ENCODE data around the gene PTCD1. TPM values are rescaled to one million over a fixed set of nuclear protein-coding genes. Genes with fewer than 3 reads are reported as not detected.

PTCD1 gene
- total and polyA plus RNA-seq, 9 of the 15 experiments (the other 6 are each of a cell fraction or from before 2014, with no cell fraction given), result 0.46 to 17.1 (median 6.2) TPM

DNA sequence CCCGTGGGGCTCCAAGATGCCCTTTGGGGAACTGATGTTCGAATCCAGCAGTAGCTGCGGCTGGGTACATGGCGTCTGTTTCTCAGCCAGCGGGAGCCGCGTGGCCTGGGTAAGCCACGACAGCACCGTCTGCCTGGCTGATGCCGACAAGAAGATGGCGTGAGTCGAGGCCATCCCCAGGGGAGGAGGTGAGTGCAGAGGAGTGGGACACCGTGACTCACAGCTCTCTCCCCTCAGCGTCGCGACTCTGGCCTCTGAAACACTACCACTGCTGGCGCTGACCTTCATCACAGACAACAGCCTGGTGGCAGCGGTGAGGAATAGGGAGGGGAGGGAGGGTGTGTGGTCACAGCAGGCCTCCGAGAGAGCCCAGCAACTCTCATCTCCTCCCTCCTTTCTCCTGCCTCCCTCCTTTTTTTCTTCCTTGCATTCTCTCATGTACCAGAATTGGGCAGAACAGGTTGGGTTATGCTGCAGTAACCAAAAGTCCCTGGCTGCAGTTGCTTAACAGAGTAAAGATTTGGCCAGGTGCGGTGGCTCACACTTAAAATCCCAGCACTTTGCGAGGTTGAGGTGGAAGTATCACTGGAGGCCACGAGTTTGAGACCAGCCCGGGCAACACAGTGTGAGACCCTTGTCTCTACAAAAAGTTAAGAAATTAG, 47.5 kb downstream of the PTCD1 start:
- FAIRE-seq, result peak; percentile 37

More for the DNA sequence above, 47.5 kb downstream of the PTCD1 start:
- DNase-seq (ENCODE audit: extremely low read depth in 1 of 4, low spot score in 3 of 4), result no peak
- Histone ChIP-seq H3K9me3 (replicated peaks; ENCODE audit: control insufficient read depth, insufficient read depth, low read depth, low read length) (no peaks in the 10 kb centered on the region), H3K36me3 (ENCODE audit: control insufficient read depth, insufficient read depth, low read length) (peaks cover 96% of the 10 kb centered on the region; the same call in 2 of the 3 replicates), H2AFZ (ENCODE audit: low read depth, low read length) (no peak overlapping the region), H3K9me1 (ENCODE audit: control insufficient read depth, insufficient read depth, low read length) (no peaks in the 10 kb centered on the region), H3K27ac (ENCODE audit: extremely low read depth, low read depth, low read length) (no peak overlapping the region), H3K4me3 (no peak overlapping the region), H3K4me2 (ENCODE audit: insufficient read depth, low read length) (no peak overlapping the region), H3K27me3 (ENCODE audit: control insufficient read depth in 2 of 2, insufficient read depth in 2 of 2, low read length in 2 of 2) (no peaks in the 10 kb centered on the region), H3K9ac (ENCODE audit: insufficient read depth in 1 of 2, low read depth in 2 of 2, low read length in 2 of 2) (peak overlapping the region in 1 of 2 experiments; percentile 8; a peak in 1 of 4 replicates), H3K4me1 (replicated peaks in 1 of 2; ENCODE audit: control insufficient read depth in 2 of 2, insufficient read depth in 2 of 2, low read length in 2 of 2) (peaks cover 0 to 36% of the 10 kb centered on the region in 2 experiments; a peak in 2 of 5 replicates), H3K79me2 (ENCODE audit: control insufficient read depth, insufficient read depth, low read length) (0 out of 3 replicates have a peak, but pooled peaks cover 4% of the 10 kb centered on the region), H4K20me1 (replicated peaks; ENCODE audit: control insufficient read depth, insufficient read depth, low read length) (peaks cover 14% of the 10 kb centered on the region)
- WGBS (ENCODE audit: insufficient coverage, low coverage, missing lambda C conversion rate), result 92% methylated on average over 22 of the region's 23 CpGs
- ChIA-PET POLR2A (interaction anchor here (0.5 to 4.7 kb wide), 2 partner anchors 11 to 17 kb away, joined by 3 to 35 read pairs; partner anchors contain the start of genes BUD31 and PDAP1), CTCF (ENCODE audit: low intra/inter-chr PET ratio) (interaction anchor here (1.0 kb wide), 1 partner anchor 26 kb away, joined by 3 read pairs; no protein-coding TSS in a partner anchor)
- intact Hi-C loops (cut with micrococcal nuclease) (no loop called here), in situ Hi-C loops (cut with MboI) (no loop called here)
- no TSS peak for BruUV-seq (replicated peaks)
- ATAC-seq, result no peak
- TF ChIP-seq ZNF282 (CRISPR knock-in tag; IDR thresholded peaks at IDR 0.05) (no peak), POLR2G (IDR thresholded peaks at IDR 0.05; ENCODE audit: low read depth, low read length) (peak; percentile 69), TRIM28 (IDR thresholded peaks at IDR 0.05) (no peak), ZNF12 (CRISPR knock-in tag; IDR thresholded peaks at IDR 0.05) (peak; percentile 92), CBX2 (IDR thresholded peaks at IDR 0.05; ENCODE audit: insufficient read depth, low read length, poor library complexity, severe bottlenecking) (no peak)
- TF ChIP-seq, protein P1, sequence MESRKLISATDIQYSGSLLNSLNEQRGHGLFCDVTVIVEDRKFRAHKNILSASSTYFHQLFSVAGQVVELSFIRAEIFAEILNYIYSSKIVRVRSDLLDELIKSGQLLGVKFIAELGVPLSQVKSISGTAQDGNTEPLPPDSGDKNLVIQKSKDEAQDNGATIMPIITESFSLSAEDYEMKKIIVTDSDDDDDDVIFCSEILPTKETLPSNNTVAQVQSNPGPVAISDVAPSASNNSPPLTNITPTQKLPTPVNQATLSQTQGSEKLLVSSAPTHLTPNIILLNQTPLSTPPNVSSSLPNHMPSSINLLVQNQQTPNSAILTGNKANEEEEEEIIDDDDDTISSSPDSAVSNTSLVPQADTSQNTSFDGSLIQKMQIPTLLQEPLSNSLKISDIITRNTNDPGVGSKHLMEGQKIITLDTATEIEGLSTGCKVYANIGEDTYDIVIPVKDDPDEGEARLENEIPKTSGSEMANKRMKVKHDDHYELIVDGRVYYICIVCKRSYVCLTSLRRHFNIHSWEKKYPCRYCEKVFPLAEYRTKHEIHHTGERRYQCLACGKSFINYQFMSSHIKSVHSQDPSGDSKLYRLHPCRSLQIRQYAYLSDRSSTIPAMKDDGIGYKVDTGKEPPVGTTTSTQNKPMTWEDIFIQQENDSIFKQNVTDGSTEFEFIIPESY (CRISPR knock-in tag; IDR thresholded peaks at IDR 0.05), result peak; percentile 98
